Ovary (tissue), 9 donors: ENCODE data around the gene RIMS1. TPM values are rescaled to one million over a fixed set of nuclear protein-coding genes. Genes with fewer than 3 reads are reported as not detected.

ENCODE experiments used
- DNase-seq, 5 donors: peaks; one replicate each; pipeline ENCODE4 v3.0.0-alpha.2; 2019 to 2020
- H3K27ac ChIP-seq, 2 donors: fragments of 200-600 bp; one replicate each; pipeline versions ENCODE4 v1.5.1 to v1.8.0; 2019 to 2022
- H3K27me3 ChIP-seq: fragments of 200-600 bp; one replicate; pipeline ENCODE4 v1.8.0; 2022
- H3K36me3 ChIP-seq: fragments of 200-600 bp; sonication (generic); one replicate; pipeline ENCODE4 v1.5.1; 2019
- H3K4me1 ChIP-seq: one replicate; pipeline ENCODE4 v1.8.1; 2013; ENCODE audit warnings: mild to moderate bottlenecking, moderate library complexity; ENCODE audit not compliant: insufficient read depth
- H3K4me3 ChIP-seq: fragments of 200-600 bp; sonication (generic); one replicate; pipeline ENCODE4 v1.5.1; 2017
- H3K9me3 ChIP-seq, 2 donors: fragments of 200-600 bp in 1 of 2; sonication (generic) in 1 of 2; one replicate each; pipeline versions ENCODE4 v1.5.1 to v1.8.1; 2013 to 2019; ENCODE audit warnings: mild to moderate bottlenecking in 1 of 2, moderate library complexity in 1 of 2
- EP300 ChIP-seq: sonication (generic); formaldehyde crosslinking; IDR thresholded peaks from one replicate; pipeline ENCODE4 v1.6.1; 2017; ENCODE audit warnings: antibody characterized with exemption
- POLR2A ChIP-seq: fragments of 450-650 bp; IDR thresholded peaks from one replicate; pipeline ENCODE4 v1.6.1; 2017; ENCODE audit warnings: antibody characterized with exemption, mild to moderate bottlenecking, moderate library complexity
- WGBS, 3 donors: extraction: QIAGEN DNeasy Blood & Tissue Kit in 1 of 3; methylation state at CpG; one replicate each; pipeline versions ENCODE4 v1.1.5 to v1.1.7; 2013 to 2017; 5-methylcytosine and 5-hydroxymethylcytosine counted together
- intact Hi-C, 4 donors: fragments of 100-400 bp; cut with DNase I; formaldehyde crosslinking; loops; one replicate each; pipeline versions ENCODE4 v1.11.0 to v1.15.1; 2022 to 2023
- polyA plus RNA-seq, 2 donors: library from polyadenylated mRNA; stranded (reverse); fragments of 200-250 nt in 1 of 2; fragments of 350-450 nt in 1 of 2; fragmentation: Illumina TruSeq in 1 of 2; extraction: RNeasy Lipid Tissue Mini Kit (QIAGEN cat#74804) in 1 of 2; gene quantifications; one replicate each; pipeline ENCODE4 v1.2.3, GENCODE V29; 2013 to 2014
- total RNA-seq, 7 donors: library from RNA; depleted of rRNA in 2 of 7; stranded (reverse); fragments of >200 nt in 2 of 7; fragmentation: NEBNext Ultra II Directional in 3 of 7; extraction: Animal tissue kit (Norgen Biotek cat#: 25700) in 3 of 7; gene quantifications; one replicate each; pipeline versions ENCODE4 v1.1.0 to v1.2.4, GENCODE V29; 2016 to 2023
- TF ChIP-seq, protein P1 (sequence below), 3 donors: fragments of 450-650 bp in 2 of 3; fragments of 200-600 bp in 1 of 3; IDR thresholded peaks; one replicate each; pipeline versions ENCODE4 v1.5.1 to v1.8.0; 2016 to 2022; ENCODE audit warnings: antibody characterized with exemption in 3 of 3, mild to moderate bottlenecking in 1 of 3
- donor health status: DM: no; HTN: no; CAD: no; lungs with moderate emphysema.
- donor health status: DM: no; HTN: no; CAD: no.
- donor health status: Bipolar disorder and iron deficiency.
- donor health status: DM: yes; HTN: yes; CAD: no.
- donor health status: DM: no; HTN: no; CAD: no.
- donor health status: DM: yes; HTN: yes; CAD: no.

RIMS1 gene
- total and polyA plus RNA-seq, 9 donors = 0.20 to 1.3 (median 0.33) TPM; not detected in 1

DNA sequence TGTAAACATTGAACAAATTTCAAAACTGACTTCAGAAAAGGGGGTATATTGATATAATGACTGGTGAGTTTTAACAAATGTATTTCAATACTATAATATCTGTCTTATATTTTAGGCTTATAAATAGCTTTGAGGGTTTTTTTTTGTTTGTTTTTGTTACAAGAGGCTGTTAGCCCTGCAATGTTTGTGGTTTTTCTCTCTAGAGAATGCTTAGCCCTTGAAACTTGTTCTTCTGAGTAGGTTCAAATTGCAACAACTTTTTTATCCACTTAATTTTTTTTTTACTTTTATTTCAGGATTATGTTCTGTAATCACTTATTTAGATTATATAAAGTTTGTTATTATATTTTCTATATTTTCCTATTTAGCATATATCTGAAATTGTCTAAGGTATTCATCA is 333.2 kb downstream of the RIMS1 start:
- Histone ChIP-seq H3K9me3 (no peaks in the 10 kb centered on the region), H3K4me3 (no peak overlapping the region), H3K36me3 (no peaks in the 10 kb centered on the region), H3K27ac (no peak overlapping the region), H3K27me3 (no peaks in the 10 kb centered on the region), H3K4me1 (no peaks in the 10 kb centered on the region)
- intact Hi-C loops = no loop called here
- no peak for TF ChIP-seq POLR2A
- no peak for TF ChIP-seq EP300
- TF ChIP-seq, protein P1, sequence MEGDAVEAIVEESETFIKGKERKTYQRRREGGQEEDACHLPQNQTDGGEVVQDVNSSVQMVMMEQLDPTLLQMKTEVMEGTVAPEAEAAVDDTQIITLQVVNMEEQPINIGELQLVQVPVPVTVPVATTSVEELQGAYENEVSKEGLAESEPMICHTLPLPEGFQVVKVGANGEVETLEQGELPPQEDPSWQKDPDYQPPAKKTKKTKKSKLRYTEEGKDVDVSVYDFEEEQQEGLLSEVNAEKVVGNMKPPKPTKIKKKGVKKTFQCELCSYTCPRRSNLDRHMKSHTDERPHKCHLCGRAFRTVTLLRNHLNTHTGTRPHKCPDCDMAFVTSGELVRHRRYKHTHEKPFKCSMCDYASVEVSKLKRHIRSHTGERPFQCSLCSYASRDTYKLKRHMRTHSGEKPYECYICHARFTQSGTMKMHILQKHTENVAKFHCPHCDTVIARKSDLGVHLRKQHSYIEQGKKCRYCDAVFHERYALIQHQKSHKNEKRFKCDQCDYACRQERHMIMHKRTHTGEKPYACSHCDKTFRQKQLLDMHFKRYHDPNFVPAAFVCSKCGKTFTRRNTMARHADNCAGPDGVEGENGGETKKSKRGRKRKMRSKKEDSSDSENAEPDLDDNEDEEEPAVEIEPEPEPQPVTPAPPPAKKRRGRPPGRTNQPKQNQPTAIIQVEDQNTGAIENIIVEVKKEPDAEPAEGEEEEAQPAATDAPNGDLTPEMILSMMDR (IDR thresholded peaks at IDR 0.05) = no peak
- no peak for DNase-seq

DNA sequence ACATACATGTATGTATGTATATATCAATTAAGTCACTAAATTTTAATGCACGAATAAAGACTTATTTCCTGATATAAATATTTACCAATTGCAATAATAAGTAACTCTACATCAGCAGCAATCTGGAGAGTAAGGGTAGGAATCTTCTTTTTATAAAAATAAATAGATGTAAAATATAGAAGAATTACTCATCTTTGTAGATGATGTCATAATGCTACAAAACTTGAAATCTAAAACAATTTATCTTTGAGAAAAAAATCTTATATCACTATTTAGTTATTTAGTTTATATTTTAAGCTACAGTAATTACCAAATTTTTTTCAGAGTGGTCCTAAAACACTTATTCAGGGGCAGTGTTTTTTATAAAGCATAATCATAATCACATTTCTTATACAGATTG is 351.7 kb downstream of the RIMS1 start:
- WGBS, 3 donors = 0% methylated on average over 1 of the region's 1 CpG
- intact Hi-C loops = no loop called here
- Histone ChIP-seq H3K27me3 (no peaks in the 10 kb centered on the region), H3K9me3 (no peaks in the 10 kb centered on the region), H3K4me1 (no peaks in the 10 kb centered on the region), H3K4me3 (no peak overlapping the region), H3K36me3 (no peaks in the 10 kb centered on the region), H3K27ac (no peak overlapping the region)
- no peak for DNase-seq
- TF ChIP-seq EP300 = no peak
- TF ChIP-seq, protein P1 (IDR thresholded peaks at IDR 0.05) = no peak
- TF ChIP-seq POLR2A = no peak

DNA sequence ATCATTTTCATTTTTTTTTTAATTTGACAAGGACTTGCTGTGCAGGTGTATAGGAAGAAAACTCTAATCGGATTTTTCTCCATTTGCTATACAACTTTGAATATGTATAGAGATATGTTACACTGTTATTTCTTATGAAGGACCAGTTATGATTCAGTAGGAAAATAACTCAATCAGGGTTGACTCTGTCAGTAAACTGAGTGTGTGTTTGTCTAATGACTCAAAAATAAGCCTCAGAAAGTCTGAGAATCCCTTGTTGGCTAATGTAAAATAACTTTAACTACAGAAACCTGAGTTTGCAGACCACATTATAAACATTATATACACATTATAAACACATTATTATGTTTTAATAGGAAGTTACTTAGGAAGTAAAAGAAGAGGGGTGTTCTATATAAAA is 352.6 kb downstream of the RIMS1 start:
- no peak overlapping the region for H3K4me3 ChIP-seq
- no peaks in the 10 kb centered on the region for H3K9me3 ChIP-seq
- H3K36me3 ChIP-seq = no peaks in the 10 kb centered on the region
- no peaks in the 10 kb centered on the region for H3K4me1 ChIP-seq
- DNase-seq = no peak
- WGBS, 3 donors = 82 to 91% (median 88%) methylated on average over 1 of the region's 1 CpG
- intact Hi-C loops = no loop called here
- TF ChIP-seq POLR2A (no peak), EP300 (no peak)
- TF ChIP-seq, protein P1 (IDR thresholded peaks at IDR 0.05) = no peak
- H3K27me3 ChIP-seq = no peaks in the 10 kb centered on the region
- no peak overlapping the region for H3K27ac ChIP-seq

DNA sequence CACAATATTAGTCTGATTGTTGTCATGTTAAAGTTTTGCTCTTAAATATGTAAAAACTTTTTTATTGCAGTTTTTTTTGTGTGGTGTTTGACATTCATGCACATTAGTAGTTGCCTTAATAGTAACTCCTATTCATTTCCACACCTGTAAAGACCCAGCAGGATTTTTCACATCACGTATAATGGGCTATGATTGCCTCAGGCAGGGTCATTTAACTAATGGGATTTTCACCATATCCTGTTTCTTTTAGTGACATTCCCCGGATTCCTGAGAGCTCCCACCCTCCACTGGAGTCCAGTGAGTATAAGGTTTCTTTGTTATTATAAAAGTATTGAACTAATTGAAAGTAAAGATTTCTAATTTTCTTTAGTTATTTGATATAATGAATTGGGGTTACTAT is 359.2 kb downstream of the RIMS1 start:
- Histone ChIP-seq H3K36me3 (no peaks in the 10 kb centered on the region), H3K9me3 (no peaks in the 10 kb centered on the region), H3K27ac (no peak overlapping the region), H3K27me3 (no peaks in the 10 kb centered on the region), H3K4me3 (no peak overlapping the region), H3K4me1 (no peaks in the 10 kb centered on the region)
- TF ChIP-seq, protein P1 (IDR thresholded peaks at IDR 0.05) = no peak
- TF ChIP-seq EP300 = no peak
- TF ChIP-seq POLR2A = no peak
- 64 to 75% (median 71%) methylated on average over 2 of the region's 2 CpGs for WGBS, 3 donors
- intact Hi-C loops = no loop called here
- DNase-seq = no peak

DNA sequence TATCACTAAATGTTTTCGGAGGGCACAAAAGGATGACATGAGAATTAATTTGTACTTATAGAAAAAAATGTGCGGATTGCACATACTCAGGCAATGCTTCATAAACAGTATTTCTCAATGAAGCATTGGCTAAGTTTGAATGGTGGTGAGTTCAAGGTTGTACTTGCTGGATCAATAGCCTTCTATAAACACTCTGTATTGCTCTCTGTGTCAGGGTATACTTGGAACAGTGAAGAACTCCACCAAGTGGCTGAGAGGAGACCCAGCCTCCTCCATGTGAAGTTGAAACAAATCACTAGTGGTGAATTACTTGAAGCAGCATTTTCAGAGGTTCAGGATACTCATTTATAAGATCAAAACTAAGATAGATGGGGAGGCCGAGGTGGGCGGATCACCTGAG is 360.6 kb downstream of the RIMS1 start:
- Histone ChIP-seq H3K4me3 (no peak overlapping the region), H3K27me3 (no peaks in the 10 kb centered on the region), H3K36me3 (no peaks in the 10 kb centered on the region), H3K27ac (no peak overlapping the region), H3K9me3 (no peaks in the 10 kb centered on the region), H3K4me1 (no peaks in the 10 kb centered on the region)
- WGBS, 3 donors = 90 to 98% (median 96%) methylated on average over 4 of the region's 4 CpGs
- TF ChIP-seq, protein P1 (IDR thresholded peaks at IDR 0.05) = no peak
- no peak for TF ChIP-seq EP300
- no peak for TF ChIP-seq POLR2A
- intact Hi-C loops = no loop called here
- no peak for DNase-seq
